Stimulated activated CD4-positive, alpha-beta T cell treated with anti-CD3 and anti-CD28 coated beads, Interleukin-12 subunit alpha, Interleukin-12 subunit beta, amount 100 ng/mL, for 4 hours (primary cell): ENCODE measurements around the gene TADA1.
"Not testable (repeated sequence)": the region's sequence is repeated elsewhere in the genome, so short reads cannot be mapped to it uniquely, and the experiment has no call there.

Experiments
- DNase-seq: peaks from one replicate; pipeline ENCODE4 v3.0.0-alpha.2; 2020

The TADA1 gene

DNA sequence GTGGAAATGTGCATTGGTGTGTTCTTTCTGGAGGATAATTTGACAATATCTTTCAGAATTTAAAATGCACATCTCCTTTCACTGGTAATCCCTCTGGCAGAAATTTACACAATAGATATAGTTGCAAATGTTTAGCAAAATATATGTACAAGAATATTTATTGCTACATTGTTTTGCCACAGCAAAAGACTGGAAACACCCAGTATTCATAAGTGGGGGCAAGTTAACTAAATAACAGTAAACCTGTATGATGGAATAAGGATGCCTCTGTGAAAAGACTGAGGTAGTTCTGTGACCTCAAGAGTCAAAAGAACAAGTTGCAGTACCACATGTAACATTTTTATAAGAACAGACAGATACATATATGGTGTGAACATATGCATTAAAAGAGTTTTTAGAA is 13.7 kb upstream of the TADA1 start:
- DNase-seq: no peak

DNA sequence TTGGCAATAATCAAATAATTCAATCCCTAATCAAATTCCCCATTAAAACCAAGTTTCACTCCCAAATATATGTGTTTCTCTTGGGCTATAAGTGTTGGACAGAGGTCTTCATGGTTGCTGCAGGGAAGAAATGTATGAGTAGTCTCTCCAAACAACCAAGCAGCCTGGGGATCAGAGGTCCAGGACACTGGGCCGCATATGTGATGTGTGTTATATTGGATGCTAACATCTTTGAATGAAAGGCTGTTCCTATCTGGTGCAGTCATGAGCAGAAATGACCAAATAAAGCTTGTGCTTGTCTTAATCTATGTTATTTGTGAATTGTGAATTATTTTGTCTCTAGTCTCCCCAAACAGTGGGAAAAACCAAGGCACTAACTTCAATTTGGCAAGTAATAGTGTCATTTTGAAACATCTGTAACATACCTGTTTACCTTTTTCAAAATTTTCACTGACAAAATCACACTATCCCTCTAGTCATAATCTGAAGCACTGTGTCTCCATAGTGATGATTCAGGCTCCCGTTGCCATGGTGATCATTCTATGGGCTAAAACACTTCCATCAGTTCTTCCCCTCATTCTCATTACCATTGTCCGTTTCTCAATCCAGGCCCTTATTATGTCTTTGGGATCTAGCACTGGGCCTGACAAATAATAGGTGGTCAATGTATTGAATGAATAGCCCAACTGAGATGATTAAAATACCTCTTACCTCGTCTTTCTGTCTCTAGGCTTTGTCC is 12.5 kb upstream of the TADA1 start:
- DNase-seq: no peak

DNA sequence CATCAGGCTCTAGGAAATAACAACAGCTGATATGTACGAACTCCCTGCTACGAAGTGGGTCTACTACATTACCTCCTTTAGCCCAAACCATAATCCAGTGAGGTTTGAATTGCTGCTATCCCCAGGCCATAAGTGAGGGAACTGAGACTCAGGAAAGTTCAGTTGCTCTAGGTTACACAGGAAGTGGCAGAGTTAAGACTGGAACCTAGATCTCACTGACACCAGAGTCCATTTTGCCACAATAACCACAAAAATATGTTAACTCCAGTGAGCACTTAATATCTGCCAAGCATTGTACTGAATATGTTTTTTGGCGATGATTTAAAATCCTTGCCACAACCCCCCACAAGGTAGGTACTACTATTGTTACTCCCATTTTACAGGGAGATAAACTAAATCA is 8.9 kb upstream of the TADA1 start:
- no peak for DNase-seq

DNA sequence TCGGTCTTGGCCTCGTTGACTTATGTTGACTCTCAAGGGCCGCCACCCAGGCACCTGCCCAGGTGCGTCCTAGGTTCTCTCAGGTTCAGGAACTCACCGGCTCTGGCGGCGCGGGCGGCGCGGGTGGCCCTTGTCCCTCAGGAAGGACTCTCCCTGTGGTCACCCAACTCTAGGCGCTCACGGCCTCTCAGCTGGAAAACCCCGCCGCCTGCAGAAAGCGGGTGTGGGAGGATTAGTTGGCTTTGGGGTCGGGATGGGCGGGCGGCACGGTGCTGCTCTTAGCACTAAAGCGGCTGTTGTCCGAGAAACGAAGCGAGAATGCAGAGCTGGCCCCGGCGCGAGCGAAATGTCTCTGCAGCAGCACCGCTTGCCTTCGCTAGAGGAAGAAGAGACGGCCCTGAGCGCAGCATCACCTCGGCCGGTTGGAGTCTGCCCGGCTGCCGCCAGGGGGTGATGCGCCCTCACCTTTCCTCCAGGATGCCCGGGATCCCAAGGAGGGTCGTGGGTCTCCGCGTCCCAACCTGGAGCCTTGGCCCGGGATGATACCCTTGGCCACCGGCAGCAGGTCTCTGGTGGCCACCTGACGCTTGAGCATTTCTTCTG is 8.1 kb upstream of the TADA1 start:
- DNase-seq: peak; percentile 20

DNA sequence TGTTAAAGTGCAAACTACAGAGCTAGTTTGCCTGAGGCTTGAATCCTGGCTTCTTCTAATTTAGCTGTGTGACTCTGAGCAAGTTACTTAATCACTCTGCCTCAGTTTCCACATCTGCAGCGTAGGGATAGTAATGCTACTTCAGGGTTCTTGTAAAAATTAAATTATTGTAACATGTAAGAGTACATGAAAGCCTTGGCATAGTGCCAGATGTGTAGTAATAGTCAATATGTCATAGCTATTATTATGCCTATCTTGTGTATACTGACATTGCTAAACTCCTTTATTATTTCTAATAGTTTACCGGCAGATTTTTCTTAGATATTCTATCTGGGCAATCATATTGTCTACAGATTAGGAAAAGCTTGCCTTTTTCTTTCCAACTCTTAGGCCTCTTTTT is 6.8 kb upstream of the TADA1 start:
- no peak for DNase-seq

DNA sequence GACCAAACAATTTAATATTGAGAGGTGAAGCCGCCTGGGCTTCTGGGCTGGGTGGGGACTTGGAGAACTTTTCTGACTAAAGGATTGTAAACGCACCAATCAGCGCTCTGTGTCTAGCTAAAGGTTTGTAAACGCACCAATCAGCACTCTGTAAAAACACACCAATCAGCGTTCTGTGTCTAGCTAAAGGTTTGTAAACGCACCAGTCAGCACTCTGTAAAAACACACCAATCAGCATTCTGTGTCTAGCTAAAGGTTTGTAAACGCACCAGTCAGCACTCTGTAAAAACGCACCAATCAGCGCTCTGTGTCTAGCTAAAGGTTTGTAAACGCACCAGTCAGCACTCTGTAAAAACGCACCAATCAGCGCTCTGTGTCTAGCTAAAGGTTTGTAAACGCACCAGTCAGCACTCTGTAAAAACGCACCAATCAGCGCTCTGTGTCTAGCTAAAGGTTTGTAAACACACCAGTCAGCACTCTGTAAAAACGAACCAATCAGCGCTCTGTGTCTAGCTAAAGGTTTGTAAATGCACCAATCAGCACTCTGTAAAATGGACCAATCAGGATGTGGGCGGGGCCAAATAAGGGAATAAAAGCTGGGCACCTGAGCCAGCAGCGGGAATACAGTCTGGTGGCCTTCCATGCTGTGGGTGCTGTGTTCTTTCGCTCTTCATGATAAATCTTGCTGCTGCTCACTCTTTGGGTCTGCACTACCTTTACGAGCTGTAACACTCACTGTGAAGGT is 2.3 kb upstream of the TADA1 start:
- not testable (repeated sequence) for DNase-seq

DNA sequence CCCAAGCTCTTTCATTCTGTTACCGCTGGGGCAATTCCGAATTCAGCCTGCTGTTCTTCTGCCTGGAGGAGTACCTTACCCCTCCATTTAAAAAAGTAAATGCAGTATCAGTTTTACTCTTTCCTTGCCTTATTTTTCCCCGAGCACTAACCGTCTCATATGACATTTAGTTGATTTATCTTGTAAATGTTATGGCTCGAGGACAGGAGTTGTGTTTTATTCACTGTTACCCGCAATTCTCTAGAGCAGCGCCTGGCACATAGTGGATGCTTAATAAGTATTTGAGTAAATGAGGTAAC is 425 bp upstream of the TADA1 start:
- no peak for DNase-seq

DNA sequence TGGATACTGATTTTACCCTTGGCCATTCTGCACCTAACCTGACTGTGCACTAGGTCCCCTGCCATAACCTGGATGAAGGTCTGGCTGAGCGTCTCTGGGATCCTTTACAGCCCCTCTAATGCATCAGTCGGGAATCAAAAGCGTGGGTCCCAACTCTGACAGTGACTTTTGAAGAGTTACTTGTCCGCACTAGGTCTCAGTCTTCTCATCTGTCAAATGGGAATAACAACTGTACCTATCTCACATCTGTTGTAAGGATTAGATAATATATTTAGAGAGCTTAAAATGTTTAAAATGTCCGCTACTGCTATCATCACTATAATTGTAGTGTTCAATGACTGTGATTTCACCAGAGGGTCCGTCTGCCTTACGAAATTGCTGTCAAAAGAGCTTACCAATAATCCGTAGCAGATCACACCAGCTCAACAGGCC is 746 bp downstream of the TADA1 start:
- no peak for DNase-seq

DNA sequence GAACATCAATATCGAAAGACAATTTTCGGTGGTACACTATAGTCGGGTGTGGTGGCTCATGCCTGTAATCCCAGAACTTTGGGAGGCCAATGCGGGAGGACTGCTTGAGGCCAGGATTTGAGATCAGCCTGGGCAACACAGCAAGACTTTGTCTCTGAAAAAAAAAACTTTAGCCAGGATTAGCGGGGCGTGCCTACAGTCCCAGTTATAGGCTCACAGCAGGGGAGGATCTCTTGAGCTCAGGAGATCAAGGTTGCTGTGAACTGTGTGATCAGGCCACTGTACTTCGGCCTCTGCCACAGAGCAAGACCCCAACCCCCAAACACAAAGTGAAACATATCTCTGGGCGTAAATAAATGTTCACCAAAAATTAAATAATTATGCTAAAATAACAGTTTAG is 1.6 kb downstream of the TADA1 start:
- DNase-seq: no peak

DNA sequence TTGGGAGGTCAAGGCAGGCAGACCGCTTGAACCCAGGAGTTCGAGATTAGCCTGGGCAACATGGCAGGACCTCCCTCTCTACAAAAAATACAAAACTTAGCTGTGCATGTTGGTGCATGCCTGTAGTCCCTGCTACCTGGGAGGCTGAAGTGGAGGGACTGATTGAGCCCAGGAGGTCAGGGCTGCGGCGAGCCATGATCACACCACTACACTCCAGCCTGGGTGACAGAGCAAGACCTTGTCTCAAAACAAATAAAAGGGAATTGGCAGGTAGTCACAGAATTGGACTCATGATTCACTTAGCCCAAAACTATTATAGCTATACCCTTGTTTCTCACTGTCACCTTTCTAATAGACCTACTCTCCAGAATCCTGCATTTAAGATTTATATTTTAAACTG is 5.5 kb downstream of the TADA1 start:
- no peak for DNase-seq

DNA sequence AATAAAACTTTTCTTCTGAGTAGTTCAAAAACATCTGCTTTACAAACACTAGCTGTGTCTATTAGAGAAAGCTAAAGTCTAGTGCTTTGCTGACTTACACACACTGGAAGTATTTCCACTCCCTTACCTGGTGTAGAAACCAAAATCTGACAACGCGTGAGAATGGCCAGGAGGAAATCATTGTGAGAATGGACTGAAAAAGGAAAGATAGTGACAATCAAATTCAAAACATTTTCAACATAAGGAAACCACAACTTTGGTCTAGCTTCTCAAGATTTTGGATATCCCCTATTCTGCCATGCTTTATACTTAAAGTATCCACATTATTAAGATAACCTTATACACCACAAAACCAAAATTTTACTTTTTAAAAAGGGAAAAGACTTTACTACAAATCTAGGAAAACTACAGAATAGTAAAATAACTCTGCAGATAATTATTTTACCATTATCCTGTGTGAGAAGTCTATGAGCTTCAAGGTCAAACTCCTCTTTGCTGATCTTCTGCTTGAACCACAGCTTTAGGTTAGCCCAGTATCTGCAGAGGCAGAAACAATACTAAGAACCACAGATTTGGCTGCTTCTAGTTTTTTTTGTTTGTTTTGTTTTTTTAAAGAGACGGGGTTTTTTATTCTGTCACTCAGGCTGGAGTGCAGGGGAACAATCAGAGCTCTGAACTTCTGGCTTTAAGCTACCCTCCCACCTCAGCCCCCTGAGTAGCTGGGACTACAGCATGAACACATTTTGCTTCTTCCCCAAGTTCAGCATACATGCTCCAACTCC is 6.6 kb downstream of the TADA1 start:
- no peak for DNase-seq

DNA sequence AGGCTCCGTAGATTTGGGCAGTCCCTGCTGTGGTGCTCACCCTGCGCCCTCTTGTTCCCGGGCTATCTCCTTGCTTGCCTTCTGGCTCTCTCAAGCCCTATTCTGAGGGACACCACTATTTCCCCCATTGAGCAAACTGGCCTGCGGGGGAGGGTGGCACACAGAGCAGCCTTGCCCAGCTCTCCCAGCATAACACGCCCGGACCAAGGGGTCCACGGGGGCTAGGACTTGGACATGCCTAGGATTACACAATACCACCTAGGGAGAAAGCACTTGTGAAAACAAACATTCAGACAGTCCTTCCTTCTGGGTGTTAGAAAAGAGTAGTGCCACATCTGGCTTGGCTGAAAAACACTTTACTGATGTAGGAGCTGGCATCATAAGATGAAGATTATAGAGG is 7.4 kb downstream of the TADA1 start:
- no peak for DNase-seq

DNA sequence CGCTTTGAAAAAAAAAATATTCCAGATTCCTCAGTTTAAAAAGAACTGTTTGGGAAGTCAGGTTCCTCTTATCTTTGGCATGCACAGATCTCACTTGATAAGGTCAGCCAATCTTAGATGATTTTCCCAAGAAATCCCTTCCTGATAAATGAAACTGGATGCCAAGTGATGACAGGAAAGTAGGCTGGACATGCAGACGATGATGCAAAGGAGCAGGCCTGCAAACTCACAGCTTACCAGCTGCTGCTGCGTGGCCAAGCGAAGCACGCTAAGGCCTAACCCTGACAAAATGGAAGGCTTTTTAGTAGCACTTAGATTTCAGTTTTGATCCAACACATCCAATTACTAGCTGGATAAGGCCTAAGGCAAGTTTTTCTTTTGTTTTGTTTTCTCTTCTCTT is 10.1 kb downstream of the TADA1 start:
- no peak for DNase-seq

DNA sequence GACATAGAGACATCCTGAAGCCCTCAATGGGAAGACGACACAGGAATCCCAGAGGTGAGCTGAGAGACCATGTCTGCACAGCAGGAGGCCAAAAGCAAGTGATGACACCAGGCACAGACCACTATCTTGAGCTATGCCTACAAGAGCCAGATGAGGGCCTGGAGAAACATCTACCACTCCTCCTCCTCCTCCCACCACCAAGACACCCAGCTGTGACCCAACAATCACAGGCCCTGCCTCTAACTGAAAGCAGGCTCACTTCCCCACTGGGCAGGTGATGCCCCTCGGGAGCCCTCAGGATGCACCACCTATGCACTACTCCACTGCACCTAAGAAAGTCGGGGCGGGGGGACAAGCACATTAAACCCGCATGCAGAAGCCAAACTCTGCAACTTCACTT is 16.5 kb downstream of the TADA1 start:
- no peak for DNase-seq

DNA sequence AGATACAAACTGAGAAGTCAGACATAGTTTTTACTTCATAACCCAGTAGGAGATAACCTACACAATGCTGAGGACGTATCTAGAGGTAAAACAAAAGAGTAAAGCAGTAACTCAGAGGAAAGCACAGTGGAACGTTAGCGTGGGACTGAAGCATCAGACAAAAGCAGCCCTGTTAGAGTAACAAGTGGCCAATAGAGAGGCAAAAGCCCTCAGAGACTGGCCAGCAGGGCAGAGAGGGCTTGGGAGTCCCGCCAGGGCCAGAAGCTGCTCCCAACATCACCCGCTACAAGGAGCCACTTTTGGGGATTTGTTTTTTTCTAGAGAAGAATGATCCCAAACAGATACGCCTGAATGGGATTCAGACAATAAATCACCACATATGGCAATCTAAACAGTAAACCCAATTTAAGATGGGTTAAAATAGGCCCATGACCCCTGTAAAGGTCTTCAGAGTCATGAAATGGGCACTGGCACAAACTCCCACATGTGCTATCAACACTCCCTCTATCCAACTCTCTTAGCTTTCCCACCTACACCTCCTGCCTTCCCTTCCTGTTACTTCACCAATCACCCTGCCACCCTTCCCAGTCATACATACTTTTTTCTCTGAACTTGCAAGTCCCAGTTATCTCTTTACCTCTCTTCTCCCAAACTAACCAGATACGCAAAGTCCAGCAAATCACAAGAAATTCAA is 17.2 kb downstream of the TADA1 start:
- DNase-seq: no peak

DNA sequence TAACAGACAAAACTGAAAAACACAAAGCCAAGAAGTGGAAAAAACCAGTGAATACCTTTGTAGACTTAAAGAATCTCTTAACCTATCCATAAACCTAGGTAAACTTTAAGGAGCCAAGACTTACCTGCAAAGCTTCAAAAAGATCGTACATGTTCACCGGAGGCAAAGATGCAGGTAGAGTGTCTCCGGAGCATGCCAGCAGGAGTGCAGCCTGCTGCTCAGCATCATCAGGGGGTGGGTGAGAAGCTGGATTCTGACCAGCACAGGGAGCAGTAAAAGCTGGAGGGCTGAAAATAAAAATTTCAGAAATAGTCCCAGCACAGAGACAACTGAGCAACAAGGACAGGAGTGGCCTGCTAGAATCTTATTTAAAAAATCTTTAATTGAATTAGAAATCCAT is 18.1 kb downstream of the TADA1 start:
- DNase-seq: no peak

DNA sequence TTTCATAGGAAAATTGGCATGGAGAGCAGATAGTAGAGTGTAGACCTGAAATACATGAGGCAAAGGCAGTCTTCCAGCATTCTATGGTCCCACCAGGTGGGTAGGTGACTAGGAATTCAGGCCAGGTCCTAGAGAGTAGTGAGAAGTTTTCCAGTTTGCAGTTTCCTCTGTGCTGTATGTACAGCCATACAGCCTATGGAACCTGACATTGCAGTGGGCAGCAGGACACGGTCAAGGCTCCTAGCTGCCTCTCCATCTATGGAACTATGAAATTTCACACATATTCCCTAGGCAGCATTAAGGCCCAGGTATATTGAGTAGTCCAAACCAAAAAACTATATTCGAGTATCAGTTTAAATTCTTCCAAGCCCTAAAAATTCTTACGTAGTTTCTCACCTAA is 20.5 kb downstream of the TADA1 start:
- DNase-seq: no peak

DNA sequence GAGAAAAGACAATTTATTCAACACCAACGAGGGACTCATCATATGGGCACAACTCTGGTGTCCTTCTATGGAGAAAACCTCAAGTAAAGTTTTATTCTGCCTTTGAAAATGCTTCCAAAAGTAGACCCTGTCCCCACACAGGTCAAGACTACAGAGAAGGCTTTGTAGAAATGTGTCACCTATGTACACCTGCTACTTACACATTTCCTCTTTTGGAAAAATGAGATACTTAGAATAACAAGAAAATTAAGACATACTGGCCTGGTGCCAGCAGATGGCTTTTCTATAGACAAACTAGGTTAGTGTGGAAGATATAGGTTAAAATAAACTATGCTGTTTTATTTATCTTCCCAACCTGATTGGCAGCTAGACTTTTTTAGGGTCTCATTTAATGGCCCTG is 23.1 kb downstream of the TADA1 start:
- no peak for DNase-seq

DNA sequence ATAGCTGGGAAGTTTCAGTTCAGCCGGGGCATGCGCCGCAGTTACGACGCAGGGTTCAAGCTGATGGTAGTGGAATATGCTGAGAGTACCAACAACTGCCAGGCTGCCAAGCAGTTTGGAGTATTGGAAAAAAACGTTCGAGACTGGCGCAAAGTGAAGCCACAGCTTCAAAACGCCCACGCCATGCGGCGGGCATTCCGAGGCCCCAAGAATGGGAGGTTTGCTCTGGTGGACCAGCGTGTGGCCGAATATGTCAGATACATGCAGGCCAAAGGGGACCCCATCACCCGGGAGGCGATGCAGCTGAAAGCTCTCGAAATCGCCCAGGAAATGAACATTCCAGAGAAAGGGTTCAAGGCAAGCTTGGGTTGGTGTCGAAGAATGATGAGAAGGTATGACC is 26.9 kb downstream of the TADA1 start:
- DNase-seq: no peak

DNA sequence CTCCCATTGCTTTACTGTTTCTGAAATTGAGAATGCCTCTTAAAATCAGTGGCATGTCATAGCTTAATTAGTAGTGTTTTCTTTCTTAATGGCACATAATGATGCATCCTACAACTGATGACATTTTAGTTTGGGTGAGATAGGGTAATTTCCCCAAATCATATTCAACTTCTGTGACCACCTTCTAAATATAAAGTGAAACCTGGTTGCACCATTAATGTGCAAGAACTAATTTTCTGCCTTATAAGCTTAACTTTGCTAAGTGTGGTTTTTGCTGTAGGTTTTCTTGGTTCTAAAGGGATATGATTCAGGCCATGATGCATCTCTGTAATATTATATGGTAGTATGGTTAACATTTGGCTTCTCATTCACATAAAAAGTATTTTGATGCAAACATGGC is 27.9 kb downstream of the TADA1 start:
- no peak for DNase-seq

DNA sequence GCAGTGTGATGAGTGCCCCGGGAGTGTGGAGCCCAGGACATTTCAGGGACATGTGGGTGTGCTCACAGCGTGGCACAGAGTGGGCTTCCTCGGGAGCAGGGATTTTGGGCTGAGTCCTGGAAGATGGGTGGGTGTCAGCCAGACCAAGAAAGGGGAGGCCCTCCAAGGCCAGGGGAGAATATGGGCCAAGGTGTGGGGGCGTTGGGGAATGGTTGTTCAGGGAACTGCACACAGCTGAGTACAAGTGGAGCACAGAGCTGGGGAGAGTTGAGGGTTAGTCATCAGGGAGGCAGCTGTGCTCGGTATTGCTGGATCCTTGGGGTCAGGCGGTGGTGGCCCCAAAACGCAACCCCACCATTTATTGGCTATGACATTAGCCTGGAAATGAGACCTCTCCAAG is 31.3 kb downstream of the TADA1 start:
- DNase-seq: no peak

DNA sequence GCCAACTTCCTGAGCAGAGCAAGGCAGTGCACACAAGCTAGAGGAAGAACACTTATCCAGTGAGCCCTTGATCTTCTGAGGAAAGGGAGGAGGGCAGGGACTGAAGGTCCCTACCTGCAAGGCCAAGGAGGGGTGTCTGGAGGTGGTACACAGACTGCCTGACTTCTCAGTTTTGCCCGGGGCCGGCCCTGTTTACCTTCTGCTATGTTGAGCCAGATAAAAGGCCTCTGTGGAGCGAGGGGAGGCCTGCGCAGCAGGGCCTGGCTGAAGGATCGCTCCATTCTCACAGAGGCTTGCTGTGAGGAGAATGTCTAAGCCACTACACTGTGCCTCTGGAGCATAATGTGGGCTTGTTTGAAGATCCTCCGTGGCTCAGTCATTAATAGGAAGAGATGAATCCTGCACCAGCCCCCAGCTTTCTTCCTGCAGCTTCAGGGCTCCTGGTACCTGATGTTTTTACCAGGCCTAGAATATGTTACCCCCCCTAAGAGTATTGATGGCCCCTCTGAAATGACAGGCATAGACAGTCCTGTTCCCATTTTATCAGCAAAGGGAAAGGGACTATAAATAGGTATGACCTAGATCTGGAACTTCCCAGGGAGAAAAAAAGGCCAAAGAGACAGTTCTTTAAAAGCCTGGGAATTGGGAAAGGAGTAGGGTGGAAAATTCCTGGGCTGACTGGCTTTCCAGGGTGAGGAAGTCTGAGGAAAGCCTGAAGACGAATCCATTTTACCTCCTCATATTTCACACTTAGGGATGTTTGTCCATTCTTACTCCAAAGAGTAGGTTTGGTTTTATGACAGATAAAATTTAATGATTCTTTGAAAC is 32.1 kb downstream of the TADA1 start:
- no peak for DNase-seq
